GM15510 (cell line): ENCODE measurements around the gene TPRX2.

Source experiments
- POLR2A ChIP-seq: IDR thresholded peaks from 3 replicates; pipeline ENCODE4 v1.6.1; 2011; ENCODE audit warnings: borderline replicate concordance; ENCODE audit not compliant: insufficient read length; ENCODE audit errors: extremely low read depth

Gene TPRX2

DNA sequence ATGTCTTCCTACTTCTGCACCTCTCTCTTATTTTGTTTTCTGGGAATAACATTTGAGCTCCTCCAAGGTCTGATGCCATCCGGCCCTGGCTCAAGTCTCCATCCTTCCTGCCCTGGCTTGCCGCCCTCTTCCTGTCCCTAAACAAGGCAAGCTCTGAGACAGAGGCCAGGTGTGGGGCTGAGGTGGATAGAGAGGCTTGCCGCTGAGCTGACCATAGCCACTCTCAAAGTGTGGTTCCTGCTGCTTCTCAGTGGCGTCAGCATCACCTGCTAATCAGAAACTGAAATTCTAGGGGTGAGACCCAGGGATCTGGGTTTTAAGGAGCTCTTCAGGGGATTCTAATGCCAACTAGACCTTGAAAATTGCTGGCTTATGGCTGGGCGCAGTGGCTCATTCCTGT, 6.0 kb upstream of the TPRX2 start:
- no peak for TF ChIP-seq POLR2A

DNA sequence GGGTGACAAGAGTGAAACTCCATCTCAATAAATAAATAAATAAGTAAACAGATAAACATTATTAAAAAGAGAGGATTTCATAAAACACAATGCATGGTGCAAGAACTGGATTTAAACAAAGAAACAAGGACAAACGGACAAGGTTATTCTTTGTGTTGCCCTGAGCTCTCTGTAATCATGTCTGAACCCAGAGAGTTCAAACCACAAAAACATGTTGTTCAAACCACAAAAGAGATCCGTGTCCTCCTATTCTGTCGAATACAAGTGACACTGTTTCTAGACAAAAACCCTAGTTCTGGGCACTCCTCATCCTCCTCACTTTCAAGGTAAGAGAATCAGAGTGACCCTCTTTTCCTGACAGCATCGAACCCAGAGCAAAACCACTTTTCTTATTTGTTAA, 4.6 kb upstream of the TPRX2 start:
- TF ChIP-seq POLR2A, result no peak

DNA sequence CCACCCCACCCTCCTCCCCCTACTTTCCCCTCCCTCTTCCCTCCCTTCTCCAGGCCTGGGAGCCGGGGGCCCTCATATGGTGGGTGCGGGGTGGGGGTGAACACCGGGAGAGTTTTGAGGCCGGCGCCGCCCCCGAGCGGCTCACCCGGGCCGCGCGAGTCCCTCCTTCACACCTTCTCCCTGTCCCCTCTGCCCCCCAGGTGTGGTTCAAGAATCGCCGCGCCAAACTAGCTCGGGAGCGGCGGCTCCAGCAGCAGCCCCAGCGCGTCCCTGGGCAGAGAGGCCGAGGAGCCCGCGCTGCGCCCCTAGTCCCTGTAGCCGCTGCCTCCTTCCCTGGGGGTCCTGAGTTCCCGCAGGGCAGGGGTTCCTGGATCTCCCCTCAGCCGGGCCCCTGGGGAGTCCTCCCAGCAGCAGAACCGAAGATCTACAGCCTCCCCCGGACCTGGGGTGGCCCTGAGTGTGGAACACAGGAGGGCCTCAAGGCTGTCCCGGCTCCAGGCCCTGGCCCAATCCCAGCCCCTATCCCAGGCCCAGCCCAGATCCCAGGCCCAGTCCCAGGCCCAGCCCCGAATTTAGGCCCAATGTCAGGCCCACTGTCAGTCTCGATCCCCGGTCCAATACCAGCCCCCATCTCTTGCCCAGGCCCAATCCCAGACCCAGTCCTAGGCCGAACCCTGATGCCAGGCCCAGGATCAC, 1.7 kb downstream of the TPRX2 start:
- TF ChIP-seq POLR2A, result no peak

DNA sequence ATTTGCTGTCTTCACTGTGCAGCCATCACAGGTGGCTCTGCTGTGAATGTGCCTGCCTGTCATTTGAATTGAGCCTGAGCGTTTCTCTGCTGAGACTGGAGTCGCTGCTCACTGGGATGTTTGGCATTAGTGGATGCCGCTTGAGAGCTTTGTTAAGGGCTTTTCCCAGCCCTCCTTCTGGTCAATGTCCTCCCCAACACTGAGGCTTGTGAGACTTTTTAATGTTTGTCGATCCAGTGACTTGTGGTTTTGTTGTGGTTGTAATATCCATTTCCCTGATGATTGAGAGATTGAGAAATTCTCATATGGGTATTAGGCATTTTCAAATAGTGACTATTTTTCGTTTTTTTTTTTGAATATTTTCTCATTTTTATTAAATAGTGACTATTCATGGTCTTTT, 2.6 kb downstream of the TPRX2 start:
- no peak for TF ChIP-seq POLR2A

DNA sequence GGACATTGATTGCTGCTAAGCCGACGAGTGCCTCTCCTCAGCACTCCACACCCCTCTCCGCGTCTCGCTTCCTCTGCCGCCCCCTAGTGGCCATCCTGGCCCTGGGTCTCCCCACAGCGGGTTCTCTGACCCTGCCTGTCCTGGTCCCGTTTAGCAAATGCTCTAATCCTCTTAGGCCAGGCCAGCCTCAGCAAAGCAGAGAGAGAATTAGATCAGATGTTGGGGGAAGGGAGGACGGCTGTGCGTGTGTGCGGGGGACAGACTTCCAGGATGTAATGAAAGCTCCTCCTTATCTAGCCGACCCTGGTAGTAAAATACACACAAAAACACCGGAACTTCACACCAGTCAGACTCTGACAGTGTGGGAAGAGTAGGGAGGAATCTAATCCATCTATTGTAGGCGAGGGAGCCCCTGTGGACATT, 4.5 kb downstream of the TPRX2 start:
- no peak for TF ChIP-seq POLR2A

DNA sequence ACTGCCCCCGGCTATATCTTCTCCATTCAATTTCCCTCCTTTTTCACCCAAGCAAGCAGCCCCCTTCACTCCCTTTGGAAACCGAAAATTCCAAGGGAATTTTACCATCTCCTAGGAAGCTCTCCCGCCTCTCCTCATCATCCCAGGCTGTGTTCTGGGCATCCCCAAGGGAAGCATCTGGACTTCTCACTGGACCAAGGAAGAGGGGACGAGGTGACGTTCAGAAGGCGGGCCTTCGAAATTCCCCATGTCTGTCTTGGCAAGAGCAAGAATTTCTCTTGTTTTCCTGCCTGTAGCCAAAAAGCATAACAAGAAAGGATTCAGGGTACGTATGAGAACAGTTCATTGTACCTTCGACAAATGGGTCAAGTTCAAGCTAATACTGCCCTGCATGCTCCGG, 6.1 kb downstream of the TPRX2 start:
- TF ChIP-seq POLR2A, result no peak

DNA sequence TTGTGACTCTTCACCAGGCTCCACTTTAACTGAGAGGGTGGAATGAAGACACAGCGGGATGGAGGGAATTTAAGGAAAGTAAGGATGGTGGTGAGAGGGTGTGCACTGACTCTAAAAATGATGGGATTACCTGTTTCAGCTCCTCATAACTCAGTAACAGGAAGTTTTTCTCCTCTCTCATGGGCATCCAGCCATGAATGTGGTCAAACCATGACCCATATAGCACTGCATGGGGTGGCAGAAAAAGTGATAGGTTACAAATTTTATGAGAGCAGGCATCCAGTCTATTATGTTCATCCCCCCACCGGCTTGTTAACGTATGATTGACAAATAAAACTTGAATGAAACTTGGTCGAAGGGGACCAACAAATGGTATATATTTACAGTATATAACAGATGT, 19.9 kb downstream of the TPRX2 start:
- no peak for TF ChIP-seq POLR2A

DNA sequence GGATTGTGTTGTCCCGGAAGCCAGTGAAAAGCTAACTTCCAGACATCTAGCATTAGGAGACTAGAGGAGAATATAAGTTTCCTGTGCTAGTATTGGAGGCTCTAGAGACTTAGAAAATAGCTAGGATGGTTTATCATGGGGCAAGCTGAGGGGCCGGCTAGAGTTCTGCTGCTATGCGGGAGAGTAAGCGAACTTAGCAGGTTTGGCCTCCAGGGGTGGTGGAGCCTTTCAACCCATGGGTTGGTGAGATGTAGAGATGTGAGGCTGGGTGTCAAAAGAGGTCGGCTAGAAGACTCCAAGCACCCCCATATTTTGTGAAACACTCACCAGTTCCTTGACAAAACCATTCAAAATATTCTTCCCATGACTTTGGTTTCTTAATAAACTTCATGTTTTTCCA, 22.7 kb downstream of the TPRX2 start:
- TF ChIP-seq POLR2A, result no peak

DNA sequence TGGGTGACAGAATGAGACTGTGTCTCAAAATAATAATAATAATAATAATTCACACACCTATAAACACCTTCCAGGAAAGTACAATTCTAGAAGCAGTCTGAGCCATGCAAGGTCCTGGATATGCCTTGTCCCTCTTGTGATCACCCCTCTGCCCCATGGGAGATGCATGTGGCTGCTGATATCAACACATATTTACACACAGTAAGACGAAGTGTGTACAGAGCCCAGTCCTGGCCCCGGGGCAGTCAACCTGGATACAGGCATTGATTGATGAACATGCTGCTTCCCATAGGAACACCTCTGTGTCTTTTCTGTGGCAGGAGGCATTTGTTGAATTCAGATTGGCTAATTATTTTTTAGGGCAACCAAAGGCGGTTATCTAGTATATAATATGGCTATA, 23.9 kb downstream of the TPRX2 start:
- no peak for TF ChIP-seq POLR2A

DNA sequence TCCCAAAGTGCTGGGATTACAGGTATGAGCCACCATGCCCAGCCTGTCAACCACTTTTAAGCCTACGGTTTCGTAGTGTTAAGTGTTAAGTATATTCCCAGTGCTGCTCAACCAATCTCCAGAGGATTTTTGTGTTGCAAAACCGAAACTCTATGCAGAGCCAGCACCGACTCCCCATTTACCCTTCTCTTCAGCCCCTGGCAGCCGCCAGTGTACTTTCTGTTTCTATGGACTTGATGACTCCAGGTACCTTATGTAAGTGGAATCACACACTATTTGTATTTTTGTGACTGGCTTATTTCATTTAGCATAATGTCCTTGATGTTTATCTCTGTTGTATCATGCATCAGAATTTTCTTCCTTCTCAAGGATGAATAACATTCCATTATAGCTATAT, 26.0 kb downstream of the TPRX2 start:
- no peak for TF ChIP-seq POLR2A

DNA sequence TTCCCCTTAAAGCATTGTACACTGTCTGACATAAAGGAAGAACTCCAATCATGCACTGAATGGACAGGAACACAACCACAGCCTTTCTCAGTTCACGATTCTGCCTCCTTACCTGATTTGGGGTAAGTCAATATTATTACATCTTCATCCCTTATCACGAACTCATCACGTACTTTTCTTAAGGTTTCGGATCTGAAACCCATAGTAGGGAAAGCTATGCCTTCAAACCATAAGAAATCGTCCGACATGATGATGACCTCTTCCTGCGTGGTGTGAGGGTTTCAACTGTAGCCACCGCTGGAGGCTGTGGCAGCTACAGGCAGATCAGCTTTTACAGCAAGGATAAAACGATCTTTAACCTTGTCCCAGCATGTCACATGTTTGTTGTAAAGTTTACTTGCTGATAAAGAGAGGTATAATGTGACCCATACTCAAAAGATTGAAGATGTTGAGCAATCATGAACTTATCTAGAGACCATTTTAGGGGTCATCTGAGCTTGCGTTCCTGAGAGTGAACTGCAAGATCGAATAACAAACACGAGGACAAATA, 27.1 kb downstream of the TPRX2 start, which contains the start of gene SULT2A1:
Gene SULT2A1 (minus strand): TSS at position 306 of the 550 bp plus-strand sequence. CDS start 58 bp downstream, at position 248.
- TF ChIP-seq POLR2A, result no peak

DNA sequence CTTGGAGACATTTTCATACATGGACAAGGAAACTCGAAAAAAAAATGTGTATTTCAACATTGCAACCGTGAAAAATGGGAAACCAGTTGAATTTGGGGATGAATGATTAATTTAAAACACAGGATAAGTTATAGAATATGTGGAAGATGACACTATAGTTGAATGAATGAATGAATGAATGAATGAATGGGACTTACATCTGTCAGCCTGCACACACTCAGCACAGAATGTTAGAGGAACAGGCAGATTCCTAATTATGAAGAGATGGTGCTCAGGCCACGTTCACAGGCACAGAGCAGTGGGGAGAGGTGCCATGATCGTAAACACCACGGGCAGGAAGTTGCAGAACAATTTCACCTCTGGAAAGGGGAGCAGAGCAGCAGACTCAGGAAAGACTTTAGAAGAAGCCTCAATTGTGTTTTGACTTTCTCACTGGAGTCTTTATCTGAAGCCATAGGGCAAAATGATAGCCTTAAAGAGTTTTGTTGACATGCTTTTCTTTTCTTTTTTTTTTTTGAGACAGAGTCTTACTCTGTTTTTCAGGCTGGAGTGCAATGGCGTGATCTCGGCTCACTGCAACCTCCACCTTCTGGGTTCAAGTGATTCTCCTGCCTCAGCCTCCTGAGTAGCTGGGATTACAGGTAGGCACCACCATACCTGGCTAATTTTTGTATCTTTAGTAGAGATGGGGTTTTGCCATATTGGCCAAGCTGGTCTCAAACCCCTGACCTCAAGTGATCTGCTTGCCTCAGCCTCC, 32.0 kb downstream of the TPRX2 start:
- TF ChIP-seq POLR2A, result no peak

DNA sequence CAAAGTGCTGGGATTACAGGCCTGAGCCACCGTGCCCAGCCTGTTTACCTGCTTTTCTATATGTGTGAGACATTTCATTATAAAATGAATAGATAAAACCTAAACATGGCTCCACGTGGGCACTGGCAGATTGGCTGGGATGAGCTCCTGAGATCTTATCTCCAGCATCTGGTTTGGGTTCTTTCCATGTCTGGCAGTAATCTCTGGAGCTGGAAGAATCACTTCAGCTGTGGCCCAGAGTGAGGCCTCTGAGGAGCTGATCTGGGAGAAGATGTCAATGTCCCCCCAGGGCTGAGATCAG, 32.5 kb downstream of the TPRX2 start:
- TF ChIP-seq POLR2A, result no peak

DNA sequence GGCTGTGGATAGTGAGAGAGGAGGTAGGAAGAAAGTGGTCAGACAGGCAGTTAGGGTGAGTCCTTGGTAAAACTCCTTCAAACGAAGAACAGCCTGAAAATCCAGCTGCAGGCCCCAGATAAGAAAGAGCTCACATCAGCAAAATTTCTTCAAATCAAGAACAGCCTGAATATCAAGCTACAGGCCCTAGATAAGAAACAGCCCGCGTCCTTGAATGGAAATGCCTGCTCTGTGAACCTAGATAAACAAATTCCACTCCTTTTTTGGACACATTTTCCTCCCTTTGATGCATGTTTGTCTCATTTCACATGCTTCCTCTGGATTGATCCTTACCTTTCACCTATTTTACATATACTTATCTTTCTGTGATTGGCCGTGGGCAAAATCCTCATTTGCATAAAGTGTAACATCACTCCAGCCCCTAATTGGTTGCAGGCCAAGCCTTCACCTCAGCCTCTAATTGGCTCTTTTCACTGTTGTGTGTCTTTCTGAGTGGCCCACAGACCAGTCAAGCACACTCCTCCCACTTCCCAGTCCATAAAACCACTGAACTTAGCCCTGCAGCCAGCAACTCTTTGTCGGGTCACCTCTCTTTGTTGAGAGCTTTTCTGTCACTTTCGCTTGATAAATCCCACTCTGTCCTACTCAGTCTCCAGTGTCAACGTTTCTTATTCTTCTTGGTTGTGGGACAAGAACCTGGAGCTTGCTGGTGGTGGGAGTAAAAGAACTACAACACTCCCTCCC, 33.1 kb downstream of the TPRX2 start:
- TF ChIP-seq POLR2A, result no peak

DNA sequence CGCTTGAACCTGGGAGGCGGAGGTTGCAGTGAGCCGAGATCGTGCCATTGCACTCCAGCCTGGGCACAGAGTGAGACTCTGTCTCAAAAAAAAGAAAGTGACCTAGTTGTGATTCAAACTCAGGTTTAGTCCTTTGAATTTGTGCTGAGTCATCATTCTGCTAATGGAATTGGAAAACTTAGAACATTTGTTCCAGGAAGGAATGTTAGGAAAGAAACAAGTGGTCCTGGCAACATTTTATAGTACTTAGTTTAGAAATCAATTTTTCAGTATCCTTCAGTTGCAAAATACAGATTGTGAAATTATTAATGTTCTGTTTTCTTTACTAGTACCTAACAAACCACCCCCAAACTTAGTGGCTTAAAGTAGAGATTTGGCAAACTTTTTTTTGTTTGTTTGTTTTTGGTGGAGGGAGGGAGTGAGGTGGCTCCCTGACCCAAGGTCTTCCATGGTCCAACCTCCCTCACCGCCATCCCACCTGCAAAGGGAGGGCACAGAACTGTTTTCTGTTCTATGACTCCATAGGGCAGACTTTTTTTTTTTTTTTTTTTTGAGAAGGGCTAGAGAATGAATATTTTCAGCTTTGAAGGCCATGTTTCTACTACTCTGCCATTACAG, 36.2 kb downstream of the TPRX2 start:
- no peak for TF ChIP-seq POLR2A

DNA sequence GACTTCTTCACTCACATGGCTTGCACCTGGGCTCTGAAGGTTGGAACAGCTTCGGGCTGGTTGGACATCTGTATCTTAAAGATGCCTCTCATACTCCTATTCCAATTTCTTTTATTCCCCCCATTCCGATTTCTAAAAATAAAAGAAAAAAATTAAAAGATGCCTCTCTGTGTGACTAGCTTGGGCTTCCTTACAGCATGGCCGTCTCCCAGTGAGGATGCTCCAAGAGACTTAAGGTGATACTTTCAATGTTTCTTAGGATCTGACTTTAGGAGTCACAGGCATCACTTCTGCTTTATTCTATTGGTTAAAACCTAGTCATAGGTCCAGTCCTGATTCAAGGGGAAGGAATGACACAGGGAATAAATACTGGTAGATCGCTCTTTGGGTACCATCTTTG, 37.0 kb downstream of the TPRX2 start:
- TF ChIP-seq POLR2A, result no peak

DNA sequence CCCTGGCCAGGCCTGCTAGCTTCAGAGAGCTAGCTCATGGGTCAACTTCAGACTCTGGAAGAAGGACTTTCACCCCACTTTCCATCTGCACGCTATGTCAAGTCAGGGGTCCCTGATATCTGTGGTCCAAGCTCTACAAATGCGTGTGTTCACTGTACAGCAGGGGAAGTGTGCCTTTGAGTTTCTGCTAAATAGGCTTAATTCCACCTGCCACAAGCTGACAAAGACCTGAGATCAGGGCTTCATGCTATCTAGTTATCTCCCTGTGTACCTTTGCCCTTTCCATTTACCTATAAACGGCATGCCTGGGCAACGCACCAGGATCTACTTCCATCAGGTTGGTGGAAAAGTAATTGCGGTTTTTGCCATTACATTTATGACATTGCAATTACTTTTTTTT, 37.7 kb downstream of the TPRX2 start:
- TF ChIP-seq POLR2A, result no peak
